BJ (cell line): Measurements from ENCODE around the gene MYLK. TPM values are rescaled to one million over a fixed set of nuclear protein-coding genes. Genes with fewer than 3 reads are reported as not detected.

Source experiments
- CTCF ChIA-PET: fragments of 350-600 bp; formaldehyde crosslinking; extraction: SDS; loops from one replicate; lab custom pipeline; 2021; ENCODE audit warnings: antibody characterized with exemption, inconsistent platforms; lab: Yijun Ruan, JAX
- POLR2A ChIA-PET: fragments of 300-600 bp; sonication (Branson Sonifier 250); formaldehyde crosslinking; extraction: SDS; loops from one replicate; lab custom pipeline; 2021; ENCODE audit warnings: antibody characterized with exemption; lab: Charles Lee
- DNase-seq: peaks from one replicate; pipeline ENCODE4 v3.0.0-alpha.2; 2011; ENCODE audit warnings: low read depth
- H3K27me3 ChIP-seq: 2 replicates; pipeline ENCODE4 v1.6.0; 2011; ENCODE audit warnings: low read length; ENCODE audit not compliant: control insufficient read depth, insufficient read depth
- H3K36me3 ChIP-seq: 2 replicates; pipeline ENCODE4 v1.5.1; 2011; ENCODE audit warnings: low read length; ENCODE audit not compliant: control insufficient read depth, insufficient read depth
- H3K4me3 ChIP-seq: 2 replicates; pipeline ENCODE4 v1.5.1; 2011; ENCODE audit warnings: low read depth, mild to moderate bottlenecking, control low read depth, low read length
- polyA plus RNA-seq: library from polyadenylated mRNA; depleted of rRNA; stranded (reverse); fragments of >200 nt; gene quantifications from 2 replicates; pipeline ENCODE4 v1.2.3, GENCODE V29; 2011
- TF ChIP-seq, protein P1 (sequence below): IDR thresholded peaks from 2 replicates; pipeline ENCODE4 v1.5.1; 2011; ENCODE audit warnings: low read depth, mild to moderate bottlenecking, control low read depth, inconsistent platforms, low read length, moderate library complexity; ENCODE audit not compliant: insufficient read depth

The MYLK gene
- polyA plus RNA-seq, 1 experiment, result 734 TPM

DNA sequence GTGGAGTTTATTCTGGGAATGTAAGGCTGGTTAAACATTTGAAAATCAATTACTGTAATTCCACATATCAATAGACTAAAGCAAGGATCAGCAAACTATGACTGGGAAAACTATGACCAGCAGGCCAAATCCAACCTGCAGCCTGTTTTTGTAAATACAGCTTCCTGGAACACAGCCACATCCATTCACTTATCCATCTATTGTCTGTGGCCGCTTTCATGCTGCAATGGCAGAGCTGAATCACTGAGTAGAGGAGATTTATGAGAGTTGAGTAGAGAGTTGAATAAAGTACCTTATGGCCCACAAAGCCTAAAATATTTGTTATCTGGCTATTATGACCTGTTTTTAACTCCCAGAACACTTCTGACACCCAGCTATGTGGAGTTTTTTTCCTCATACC lies 12.2 kb downstream of the MYLK start:
- TF ChIP-seq, protein P1, sequence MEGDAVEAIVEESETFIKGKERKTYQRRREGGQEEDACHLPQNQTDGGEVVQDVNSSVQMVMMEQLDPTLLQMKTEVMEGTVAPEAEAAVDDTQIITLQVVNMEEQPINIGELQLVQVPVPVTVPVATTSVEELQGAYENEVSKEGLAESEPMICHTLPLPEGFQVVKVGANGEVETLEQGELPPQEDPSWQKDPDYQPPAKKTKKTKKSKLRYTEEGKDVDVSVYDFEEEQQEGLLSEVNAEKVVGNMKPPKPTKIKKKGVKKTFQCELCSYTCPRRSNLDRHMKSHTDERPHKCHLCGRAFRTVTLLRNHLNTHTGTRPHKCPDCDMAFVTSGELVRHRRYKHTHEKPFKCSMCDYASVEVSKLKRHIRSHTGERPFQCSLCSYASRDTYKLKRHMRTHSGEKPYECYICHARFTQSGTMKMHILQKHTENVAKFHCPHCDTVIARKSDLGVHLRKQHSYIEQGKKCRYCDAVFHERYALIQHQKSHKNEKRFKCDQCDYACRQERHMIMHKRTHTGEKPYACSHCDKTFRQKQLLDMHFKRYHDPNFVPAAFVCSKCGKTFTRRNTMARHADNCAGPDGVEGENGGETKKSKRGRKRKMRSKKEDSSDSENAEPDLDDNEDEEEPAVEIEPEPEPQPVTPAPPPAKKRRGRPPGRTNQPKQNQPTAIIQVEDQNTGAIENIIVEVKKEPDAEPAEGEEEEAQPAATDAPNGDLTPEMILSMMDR, result no peak

DNA sequence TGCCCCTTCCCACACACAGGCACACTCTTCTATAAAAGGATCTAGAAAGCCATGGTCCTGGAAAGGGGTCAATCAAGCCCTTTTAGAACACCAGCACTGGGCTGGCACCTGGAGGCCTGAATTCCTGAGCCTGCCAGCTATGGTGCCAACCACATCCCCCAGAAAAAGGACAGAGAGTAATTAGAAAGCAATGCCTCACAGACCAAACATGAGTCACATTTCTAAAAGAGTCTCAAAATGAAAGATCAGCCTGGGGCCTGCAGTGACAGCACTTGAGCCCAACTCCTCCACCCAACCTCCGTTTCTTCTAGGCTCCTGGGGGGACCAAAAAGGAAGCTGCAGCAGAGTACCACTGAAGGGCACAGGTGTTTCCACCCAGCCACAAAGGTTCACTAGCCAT lies 14.1 kb downstream of the MYLK start:
- ChIA-PET CTCF (interaction anchor here (0.8 kb wide), 1 partner anchor 79 kb away, joined by 3 read pairs; no protein-coding TSS in a partner anchor), POLR2A (no interaction called here)
- H3K27me3 ChIP-seq, result no peaks in the 10 kb centered on the region
- no peak for DNase-seq
- H3K36me3 ChIP-seq, result peaks cover 16% of the 10 kb centered on the region
- TF ChIP-seq, protein P1, result no peak
- no peak overlapping the region for H3K4me3 ChIP-seq

More for the DNA sequence above, 12.2 kb downstream of the MYLK start:
- H3K27me3 ChIP-seq, result no peaks in the 10 kb centered on the region
- POLR2A ChIA-PET, result no interaction called here
- CTCF ChIA-PET, result interaction anchor here (0.9 kb wide), 1 partner anchor 9 kb away, joined by 4 read pairs; no protein-coding TSS in a partner anchor
- DNase-seq, result no peak
- H3K4me3 ChIP-seq, result no peak overlapping the region
- H3K36me3 ChIP-seq, result peaks cover 11% of the 10 kb centered on the region

DNA sequence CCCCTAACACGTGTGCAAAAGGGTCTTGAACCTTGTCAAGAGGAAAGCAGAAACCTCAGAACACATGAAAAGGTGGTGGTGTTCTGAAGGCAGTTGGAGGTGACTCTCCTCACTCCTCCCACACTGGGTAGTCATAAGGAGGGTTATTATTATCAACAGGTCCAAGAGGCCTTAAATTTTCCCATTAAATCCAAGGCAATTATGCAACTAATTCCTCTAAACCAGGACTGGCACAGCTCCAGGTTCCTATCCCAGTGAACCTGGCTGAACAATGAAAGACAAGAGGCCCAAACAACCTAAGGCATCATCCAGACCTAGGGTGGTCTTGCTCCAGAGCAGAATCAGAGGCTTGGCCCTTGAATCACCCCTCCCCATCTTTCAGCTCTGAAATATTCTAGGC lies 15.0 kb downstream of the MYLK start:
- Histone ChIP-seq H3K27me3 (no peaks in the 10 kb centered on the region), H3K4me3 (no peak overlapping the region), H3K36me3 (peaks cover 19% of the 10 kb centered on the region)
- ChIA-PET CTCF (no interaction called here), POLR2A (no interaction called here)
- no peak for DNase-seq
- TF ChIP-seq, protein P1, result no peak

DNA sequence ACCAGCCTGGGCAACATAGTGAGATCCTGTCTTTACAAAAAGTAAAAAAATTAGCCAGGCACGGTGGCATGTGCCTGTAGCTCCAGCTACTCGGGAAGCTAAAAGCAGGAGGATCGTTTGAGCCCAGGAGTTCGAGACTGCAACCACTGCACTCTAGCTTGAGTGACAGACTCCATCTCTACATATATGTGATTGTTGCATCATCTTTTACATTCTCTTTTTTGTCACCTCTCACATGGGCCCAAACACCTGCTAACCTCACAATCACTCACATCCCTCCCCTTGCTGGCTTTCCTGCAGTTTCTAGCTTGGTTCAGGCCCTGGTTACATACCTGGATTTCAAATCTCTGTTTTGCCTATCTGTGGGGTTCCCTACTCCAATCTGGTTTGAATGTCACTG lies 19.4 kb downstream of the MYLK start:
- H3K36me3 ChIP-seq, result peaks cover 14% of the 10 kb centered on the region
- TF ChIP-seq, protein P1, result no peak
- CTCF ChIA-PET, result no interaction called here
- no peaks in the 10 kb centered on the region for H3K27me3 ChIP-seq
- POLR2A ChIA-PET, result interaction anchor here (0.6 kb wide), 1 partner anchor 107 kb away, joined by 6 read pairs; no protein-coding TSS in a partner anchor
- DNase-seq, result no peak
- H3K4me3 ChIP-seq, result no peak overlapping the region

DNA sequence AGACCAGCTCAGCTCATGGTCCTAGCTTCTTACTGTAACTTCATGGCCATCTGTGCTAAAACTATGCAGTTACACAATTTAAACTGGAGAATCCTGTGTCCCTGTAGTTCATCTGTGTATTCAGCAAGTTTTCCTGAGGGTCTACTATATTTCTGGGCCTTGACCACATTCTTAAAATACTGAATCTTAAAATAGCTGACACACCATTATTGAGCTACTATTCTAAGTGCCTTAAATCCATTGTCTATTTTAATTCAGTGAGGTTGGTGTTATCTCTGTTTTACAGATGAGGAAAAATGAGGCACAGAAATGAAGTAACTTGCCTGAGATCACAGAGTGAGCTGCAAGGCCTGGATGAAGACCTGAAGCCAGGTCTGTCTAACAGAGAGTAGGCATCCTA lies 22.0 kb downstream of the MYLK start:
- peaks cover 14% of the 10 kb centered on the region for H3K36me3 ChIP-seq
- ChIA-PET POLR2A (interaction anchor here (0.6 kb wide), 1 partner anchor 257 kb away, joined by 3 read pairs; no protein-coding TSS in a partner anchor), CTCF (interaction anchor here (1.1 to 2.8 kb wide), 2 partner anchors 14 to 20 kb away, joined by 3 to 8 read pairs; no protein-coding TSS in a partner anchor)
- H3K27me3 ChIP-seq, result no peaks in the 10 kb centered on the region
- no peak for DNase-seq
- no peak overlapping the region for H3K4me3 ChIP-seq
- TF ChIP-seq, protein P1, result no peak
